DOHH2 (cell line): ENCODE measurements around the gene MPZL2.

Source experiments
- H3F3A ChIP-seq: fragments of 200-600 bp; sonication (generic), shearing (Covaris generic); 2 replicates; pipeline ENCODE4 v1.6.0; 2016; ENCODE audit warnings: antibody characterized with exemption, mild to moderate bottlenecking; ENCODE audit not compliant: control insufficient read depth, insufficient read depth
- H3K27ac ChIP-seq: fragments of 200-600 bp; sonication (generic); 2 replicates; pipeline ENCODE4 v1.5.1; 2014; ENCODE audit warnings: low read depth, mild to moderate bottlenecking, low read length, moderate library complexity
- H3K27me3 ChIP-seq: fragments of 200-600 bp; sonication (generic); 2 replicates; pipeline ENCODE4 v1.6.1; 2014; ENCODE audit warnings: mild to moderate bottlenecking, low read length, mixed read lengths; ENCODE audit not compliant: control insufficient read depth
- H3K36me3 ChIP-seq: fragments of 200-600 bp; sonication (generic); 2 replicates; pipeline ENCODE4 v1.6.1; 2014; ENCODE audit warnings: mild to moderate bottlenecking, low read length, moderate library complexity, mixed read lengths; ENCODE audit not compliant: control insufficient read depth
- H3K4me1 ChIP-seq: fragments of 200-600 bp; sonication (generic); 2 replicates; pipeline ENCODE4 v1.6.1; 2014; ENCODE audit warnings: mild to moderate bottlenecking, low read length, mixed read lengths; ENCODE audit not compliant: control insufficient read depth
- H3K4me2 ChIP-seq: fragments of 200-600 bp; sonication (generic); 2 replicates; pipeline ENCODE4 v1.6.0; 2014; ENCODE audit warnings: mild to moderate bottlenecking, low read length, moderate library complexity
- H3K4me3 ChIP-seq: fragments of 200-600 bp; sonication (generic); 2 replicates; pipeline ENCODE4 v1.5.1; 2014; ENCODE audit warnings: mild to moderate bottlenecking, low read length, mixed read lengths
- H3K79me2 ChIP-seq: fragments of 200-600 bp; sonication (generic); 2 replicates; pipeline ENCODE4 v1.6.1; 2014; ENCODE audit warnings: mild to moderate bottlenecking, low read length, mixed read lengths; ENCODE audit not compliant: control insufficient read depth
- H3K9me2 ChIP-seq: fragments of 200-600 bp; sonication (generic); replicated peaks from 2 replicates; pipeline ENCODE4 v1.6.1; 2014; ENCODE audit warnings: mild to moderate bottlenecking, low read length, mixed read lengths; ENCODE audit not compliant: control insufficient read depth
- H3K9me3 ChIP-seq: fragments of 200-600 bp; sonication (generic); 2 replicates; pipeline ENCODE4 v1.6.1; 2014; ENCODE audit warnings: antibody characterized with exemption, low read length, mixed read lengths; ENCODE audit not compliant: control insufficient read depth, insufficient read depth
- H4K20me1 ChIP-seq: fragments of 200-600 bp; sonication (generic); 2 replicates; pipeline ENCODE4 v1.6.0; 2014; ENCODE audit warnings: low read depth, mild to moderate bottlenecking, antibody characterized with exemption, low read length, moderate library complexity; ENCODE audit not compliant: control insufficient read depth, insufficient read depth
- EZH2phosphoT487 ChIP-seq: fragments of 200-600 bp; sonication (generic); IDR thresholded peaks from 2 replicates; pipeline ENCODE4 v1.6.1; 2017; ENCODE audit warnings: borderline replicate concordance, mild to moderate bottlenecking, antibody characterized with exemption, low read length, moderate library complexity, mixed read lengths
- TF ChIP-seq, protein P1 (sequence below): fragments of 200-600 bp; sonication (generic); IDR thresholded peaks from one replicate; pipeline ENCODE4 v1.5.1; 2014; ENCODE audit warnings: antibody characterized with exemption, mild to moderate bottlenecking, low read depth, low read length; ENCODE audit not compliant: poor library complexity, severe bottlenecking

Gene MPZL2

DNA sequence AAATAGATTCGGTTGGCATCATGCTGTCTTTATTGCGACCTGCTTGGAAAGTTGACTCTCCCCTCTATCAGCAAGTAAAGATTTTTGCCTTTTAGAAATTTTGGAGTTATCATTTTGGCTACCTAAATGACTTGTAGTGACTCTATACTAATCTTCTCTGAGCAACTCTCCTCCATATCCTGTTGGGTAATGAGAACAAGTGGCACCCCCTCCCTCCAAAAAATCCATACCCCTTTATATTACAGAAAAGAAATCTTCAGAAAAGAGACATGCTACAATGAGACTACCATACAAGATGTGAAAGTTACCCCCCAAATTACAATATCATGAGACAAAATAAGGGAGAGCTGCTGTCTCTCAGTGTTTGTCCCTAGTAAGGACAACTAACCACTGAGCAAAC lies 40.5 kb downstream of the MPZL2 start:
- no peaks in the 10 kb centered on the region for H3K9me2 ChIP-seq
- peaks cover 49% of the 10 kb centered on the region for H3K4me1 ChIP-seq
- H3K79me2 ChIP-seq, result no peaks in the 10 kb centered on the region
- no peaks in the 10 kb centered on the region for H3K27me3 ChIP-seq
- no peaks in the 10 kb centered on the region for H3K36me3 ChIP-seq
- 0 out of 2 replicates have a peak overlapping the region, but pooled peaks have one; percentile 17 for H3K4me2 ChIP-seq
- H3K4me3 ChIP-seq, result no peak overlapping the region
- no peaks in the 10 kb centered on the region for H4K20me1 ChIP-seq
- no peaks in the 10 kb centered on the region for H3K9me3 ChIP-seq
- no peak for TF ChIP-seq EZH2phosphoT487
- TF ChIP-seq, protein P1, sequence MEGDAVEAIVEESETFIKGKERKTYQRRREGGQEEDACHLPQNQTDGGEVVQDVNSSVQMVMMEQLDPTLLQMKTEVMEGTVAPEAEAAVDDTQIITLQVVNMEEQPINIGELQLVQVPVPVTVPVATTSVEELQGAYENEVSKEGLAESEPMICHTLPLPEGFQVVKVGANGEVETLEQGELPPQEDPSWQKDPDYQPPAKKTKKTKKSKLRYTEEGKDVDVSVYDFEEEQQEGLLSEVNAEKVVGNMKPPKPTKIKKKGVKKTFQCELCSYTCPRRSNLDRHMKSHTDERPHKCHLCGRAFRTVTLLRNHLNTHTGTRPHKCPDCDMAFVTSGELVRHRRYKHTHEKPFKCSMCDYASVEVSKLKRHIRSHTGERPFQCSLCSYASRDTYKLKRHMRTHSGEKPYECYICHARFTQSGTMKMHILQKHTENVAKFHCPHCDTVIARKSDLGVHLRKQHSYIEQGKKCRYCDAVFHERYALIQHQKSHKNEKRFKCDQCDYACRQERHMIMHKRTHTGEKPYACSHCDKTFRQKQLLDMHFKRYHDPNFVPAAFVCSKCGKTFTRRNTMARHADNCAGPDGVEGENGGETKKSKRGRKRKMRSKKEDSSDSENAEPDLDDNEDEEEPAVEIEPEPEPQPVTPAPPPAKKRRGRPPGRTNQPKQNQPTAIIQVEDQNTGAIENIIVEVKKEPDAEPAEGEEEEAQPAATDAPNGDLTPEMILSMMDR, result no peak
- H3F3A ChIP-seq, result no peaks in the 10 kb centered on the region; the same call in 1 of the 2 replicates
- no peak overlapping the region for H3K27ac ChIP-seq

DNA sequence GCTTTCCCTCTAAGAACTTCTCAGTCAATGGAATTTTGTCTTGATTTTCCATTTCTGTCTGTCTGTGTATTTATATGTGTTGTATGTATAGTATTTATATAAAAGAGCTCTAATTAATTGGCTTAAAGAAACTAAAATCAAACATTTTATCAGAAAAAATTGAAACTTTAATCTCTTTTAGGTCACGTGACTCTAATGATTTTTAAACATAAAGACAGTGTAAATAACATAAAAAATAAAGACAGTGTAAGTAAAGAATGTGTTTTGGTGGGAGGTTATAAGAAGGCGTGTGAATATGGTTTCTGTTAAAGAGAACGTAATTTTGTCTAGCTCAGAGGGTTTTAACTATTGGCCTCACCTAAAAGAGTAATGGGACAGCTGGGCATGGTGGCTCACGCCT lies 41.7 kb downstream of the MPZL2 start:
- no peaks in the 10 kb centered on the region for H3F3A ChIP-seq
- H3K27me3 ChIP-seq, result no peaks in the 10 kb centered on the region
- H3K79me2 ChIP-seq, result no peaks in the 10 kb centered on the region
- no peaks in the 10 kb centered on the region for H3K36me3 ChIP-seq
- peaks cover 38% of the 10 kb centered on the region for H3K4me1 ChIP-seq
- no peak overlapping the region for H3K4me3 ChIP-seq
- no peak for TF ChIP-seq EZH2phosphoT487
- H3K9me2 ChIP-seq, result no peaks in the 10 kb centered on the region
- no peaks in the 10 kb centered on the region for H4K20me1 ChIP-seq
- no peak overlapping the region for H3K27ac ChIP-seq
- no peak overlapping the region for H3K4me2 ChIP-seq
- H3K9me3 ChIP-seq, result no peaks in the 10 kb centered on the region

DNA sequence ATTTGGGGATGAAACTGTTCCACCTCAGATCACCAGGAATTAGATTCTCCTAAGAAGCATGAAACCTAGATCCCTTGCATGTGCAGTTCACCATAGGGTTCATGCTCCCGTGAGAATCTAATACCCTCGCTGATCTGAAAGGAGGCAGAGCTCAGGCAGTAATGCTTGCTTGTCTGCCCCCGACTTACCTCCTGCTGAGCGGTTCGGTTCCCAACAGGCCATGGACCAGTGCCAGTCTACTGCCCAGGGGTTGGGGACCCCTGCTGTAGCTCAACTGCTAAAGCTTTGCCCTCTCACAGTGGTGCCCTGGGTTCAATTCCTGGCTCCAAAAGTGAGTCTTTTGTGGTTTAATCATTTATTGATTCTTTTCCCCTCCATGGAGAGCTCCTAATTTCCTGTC lies 42.7 kb downstream of the MPZL2 start:
- Histone ChIP-seq H3K4me3 (no peak overlapping the region), H3K4me1 (peaks cover 38% of the 10 kb centered on the region), H3K36me3 (no peaks in the 10 kb centered on the region)

DNA sequence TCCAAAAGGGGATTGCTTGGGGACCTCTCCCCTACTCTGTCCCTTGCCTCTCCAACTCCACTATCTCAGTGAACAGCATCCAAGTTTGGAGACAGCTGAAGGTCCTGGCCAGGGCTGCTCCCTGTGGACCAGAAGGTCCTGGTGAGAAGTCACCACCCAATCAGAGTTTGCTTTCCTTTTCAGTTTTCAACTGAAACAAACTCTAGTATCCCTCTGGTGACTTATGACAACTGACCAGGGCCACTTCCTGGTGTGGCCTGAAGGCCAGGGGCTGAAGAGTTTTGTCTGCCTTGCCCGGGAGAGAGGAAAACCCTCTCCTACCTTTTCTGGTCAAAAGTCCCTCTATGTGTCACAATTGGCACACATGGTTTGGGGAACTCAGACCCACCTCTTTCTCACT lies 44.4 kb downstream of the MPZL2 start:
- Histone ChIP-seq H3K9me3 (no peaks in the 10 kb centered on the region), H3K27ac (no peak overlapping the region), H3K4me1 (peaks cover 38% of the 10 kb centered on the region), H3K4me3 (no peak overlapping the region), H3K4me2 (no peak overlapping the region), H3K9me2 (no peaks in the 10 kb centered on the region), H3K36me3 (no peaks in the 10 kb centered on the region), H4K20me1 (no peaks in the 10 kb centered on the region), H3K79me2 (no peaks in the 10 kb centered on the region), H3F3A (no peaks in the 10 kb centered on the region), H3K27me3 (no peaks in the 10 kb centered on the region)
- TF ChIP-seq, protein P1, result no peak
- no peak for TF ChIP-seq EZH2phosphoT487

More for the DNA sequence above, 42.7 kb downstream of the MPZL2 start:
- H3K9me3 ChIP-seq, result no peaks in the 10 kb centered on the region
- no peaks in the 10 kb centered on the region for H3K9me2 ChIP-seq
- TF ChIP-seq EZH2phosphoT487, result no peak
- TF ChIP-seq, protein P1, result no peak
- no peaks in the 10 kb centered on the region for H3F3A ChIP-seq
- no peak overlapping the region for H3K4me2 ChIP-seq
- H3K27ac ChIP-seq, result no peak overlapping the region
- H3K27me3 ChIP-seq, result no peaks in the 10 kb centered on the region
- no peaks in the 10 kb centered on the region for H4K20me1 ChIP-seq
- H3K79me2 ChIP-seq, result no peaks in the 10 kb centered on the region
